GM12875 (cell line): Measurements from ENCODE around the gene TNIK.
"Not testable (repeated sequence)": the region's sequence is repeated elsewhere in the genome, so short reads cannot be mapped to it uniquely, and the experiment has no call there.

Experiments
- H3K4me3 ChIP-seq: one replicate; pipeline ENCODE4 v1.5.1; 2011; ENCODE audit warnings: low read depth, low read length, control low read depth
- TF ChIP-seq, protein P1 (sequence below): IDR thresholded peaks from 2 replicates; pipeline ENCODE4 v1.5.1; 2011; ENCODE audit warnings: low read depth, mild to moderate bottlenecking, control low read depth, inconsistent platforms, low read length, moderate library complexity, borderline replicate concordance; ENCODE audit not compliant: insufficient read depth

TNIK gene

DNA sequence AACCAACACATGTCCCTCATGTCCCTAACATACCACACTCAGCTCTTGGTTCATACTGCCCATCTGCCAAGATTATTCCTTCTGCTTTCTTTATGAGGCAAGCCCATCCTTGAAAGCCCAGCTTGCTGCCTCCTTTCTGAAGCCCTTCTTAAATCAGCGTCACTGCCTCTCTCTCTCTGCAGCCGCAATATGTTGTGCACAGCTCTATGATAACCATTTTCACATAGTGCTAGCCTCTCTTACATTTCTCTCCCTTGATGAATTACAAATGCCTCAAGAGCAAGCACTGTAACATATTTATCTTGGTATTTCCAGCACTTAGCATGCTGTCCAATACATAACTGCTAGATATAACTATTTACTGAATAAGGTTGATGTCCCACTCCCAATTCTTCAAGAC lies 86.5 kb downstream of the TNIK start:
- TF ChIP-seq, protein P1, sequence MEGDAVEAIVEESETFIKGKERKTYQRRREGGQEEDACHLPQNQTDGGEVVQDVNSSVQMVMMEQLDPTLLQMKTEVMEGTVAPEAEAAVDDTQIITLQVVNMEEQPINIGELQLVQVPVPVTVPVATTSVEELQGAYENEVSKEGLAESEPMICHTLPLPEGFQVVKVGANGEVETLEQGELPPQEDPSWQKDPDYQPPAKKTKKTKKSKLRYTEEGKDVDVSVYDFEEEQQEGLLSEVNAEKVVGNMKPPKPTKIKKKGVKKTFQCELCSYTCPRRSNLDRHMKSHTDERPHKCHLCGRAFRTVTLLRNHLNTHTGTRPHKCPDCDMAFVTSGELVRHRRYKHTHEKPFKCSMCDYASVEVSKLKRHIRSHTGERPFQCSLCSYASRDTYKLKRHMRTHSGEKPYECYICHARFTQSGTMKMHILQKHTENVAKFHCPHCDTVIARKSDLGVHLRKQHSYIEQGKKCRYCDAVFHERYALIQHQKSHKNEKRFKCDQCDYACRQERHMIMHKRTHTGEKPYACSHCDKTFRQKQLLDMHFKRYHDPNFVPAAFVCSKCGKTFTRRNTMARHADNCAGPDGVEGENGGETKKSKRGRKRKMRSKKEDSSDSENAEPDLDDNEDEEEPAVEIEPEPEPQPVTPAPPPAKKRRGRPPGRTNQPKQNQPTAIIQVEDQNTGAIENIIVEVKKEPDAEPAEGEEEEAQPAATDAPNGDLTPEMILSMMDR, result no peak
- H3K4me3 ChIP-seq, result no peak overlapping the region

DNA sequence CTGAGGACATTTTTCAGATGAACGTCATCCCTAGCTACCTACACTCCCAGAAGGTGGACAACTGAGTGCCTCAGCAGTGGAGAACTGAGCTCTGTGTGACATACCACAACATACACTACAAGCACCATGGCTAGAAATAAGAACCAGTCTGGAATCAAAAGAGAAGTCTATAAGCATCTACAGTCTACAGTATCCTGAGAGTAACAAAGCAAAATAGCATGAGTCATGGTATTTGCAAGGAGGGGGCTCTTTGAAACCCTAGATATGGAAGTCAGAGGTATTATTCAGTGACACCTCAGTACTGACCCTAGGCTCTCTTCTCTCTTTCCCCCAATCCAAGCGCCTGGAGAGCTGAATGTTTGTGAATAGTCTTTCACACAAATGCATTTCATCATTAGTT lies 87.5 kb downstream of the TNIK start:
- no peak overlapping the region for H3K4me3 ChIP-seq
- TF ChIP-seq, protein P1, result no peak

DNA sequence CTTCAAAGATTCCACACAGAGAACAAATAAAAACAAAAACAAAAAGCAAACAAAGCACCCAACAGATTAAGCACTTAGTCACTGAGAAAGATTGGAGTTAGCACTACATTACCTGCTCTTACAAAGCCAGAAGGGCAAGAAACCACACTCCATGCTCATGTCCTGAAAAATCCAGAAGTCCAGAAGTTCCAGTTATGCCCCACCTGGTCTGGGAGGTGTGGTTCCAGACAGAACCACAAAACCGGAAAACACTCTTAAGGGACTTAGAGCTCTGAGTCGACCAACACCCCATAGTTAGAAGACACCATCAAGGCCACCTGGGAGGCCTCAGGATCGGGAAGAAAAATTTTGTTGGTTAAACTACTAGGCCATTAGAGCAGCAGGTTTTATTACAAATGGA lies 88.9 kb downstream of the TNIK start:
- TF ChIP-seq, protein P1, result no peak
- H3K4me3 ChIP-seq, result no peak overlapping the region

DNA sequence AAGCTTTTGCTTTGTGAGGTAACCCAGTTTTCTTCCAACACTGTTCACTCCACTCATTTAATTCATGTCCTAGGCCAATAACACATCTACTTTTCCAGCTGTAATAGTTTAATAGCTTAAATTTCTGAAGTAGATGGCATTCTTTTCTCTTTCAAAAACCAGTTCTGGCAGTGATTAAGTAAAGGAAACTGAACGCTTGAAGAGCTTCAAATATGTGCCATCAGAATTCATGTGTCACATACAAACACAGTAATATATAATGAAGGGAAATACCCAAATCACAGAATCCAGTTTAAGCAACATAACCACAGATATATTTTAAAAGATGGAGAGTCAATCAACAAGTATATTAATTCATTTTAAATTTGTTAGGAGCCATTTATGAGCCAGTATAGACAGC lies 91.0 kb downstream of the TNIK start:
- no peak overlapping the region for H3K4me3 ChIP-seq
- TF ChIP-seq, protein P1, result no peak

DNA sequence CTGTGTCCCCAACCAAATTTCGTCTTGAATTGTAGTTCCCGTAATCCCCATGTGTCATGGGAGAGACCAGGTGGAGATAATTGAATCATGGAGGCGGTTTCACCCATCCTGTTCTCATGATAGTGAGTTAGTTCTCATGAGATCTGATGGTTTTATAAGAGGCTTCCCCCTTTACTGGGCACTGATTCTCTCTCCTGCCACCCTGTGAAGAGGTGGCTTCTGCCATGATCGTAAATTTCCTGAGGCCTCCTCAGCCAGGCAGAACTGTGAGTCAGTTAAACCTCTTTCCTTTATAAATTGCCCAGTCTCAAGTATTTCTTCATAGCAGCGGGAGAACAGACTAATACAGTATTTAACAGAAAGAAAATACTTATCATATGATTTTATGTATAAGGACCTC lies 93.5 kb downstream of the TNIK start:
- not testable (repeated sequence) for H3K4me3 ChIP-seq

DNA sequence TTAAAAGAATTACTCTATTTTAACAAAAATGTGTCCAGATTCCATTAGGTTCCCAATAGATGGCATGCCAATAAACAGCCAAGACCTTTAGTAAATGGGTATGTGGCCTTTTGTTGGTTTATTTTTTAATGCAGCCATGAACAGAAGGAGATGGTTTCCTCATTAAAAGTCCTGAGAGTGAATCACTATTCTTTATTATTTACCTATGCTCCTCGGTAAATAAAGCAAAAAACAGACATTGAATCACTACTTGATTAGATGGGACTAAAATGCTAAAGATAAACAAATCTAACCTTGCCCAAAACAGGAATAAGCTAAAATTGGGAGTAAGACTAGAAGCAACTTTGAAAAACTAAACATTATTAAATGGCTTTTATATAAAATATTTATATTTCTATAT lies 94.2 kb downstream of the TNIK start:
- TF ChIP-seq, protein P1, result no peak
- no peak overlapping the region for H3K4me3 ChIP-seq

DNA sequence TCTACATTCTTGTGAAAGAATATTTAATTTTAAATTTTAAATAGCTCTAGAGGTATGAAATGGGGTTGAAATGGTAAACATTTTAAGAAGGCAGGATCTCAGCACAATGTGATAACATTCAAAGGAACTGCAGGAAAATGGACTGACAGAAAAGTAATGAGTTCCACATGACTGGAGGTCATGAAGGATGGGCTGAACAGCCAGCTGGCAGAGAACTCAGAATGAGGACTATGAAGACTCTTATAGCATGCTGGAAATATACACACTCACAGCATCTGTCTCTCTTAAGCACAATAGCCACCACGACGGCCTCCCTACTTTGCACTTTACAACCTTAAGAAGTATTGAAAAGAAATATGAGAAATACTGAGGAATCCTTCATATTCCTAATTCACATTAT lies 94.7 kb downstream of the TNIK start:
- TF ChIP-seq, protein P1, result no peak
- H3K4me3 ChIP-seq, result no peak overlapping the region

DNA sequence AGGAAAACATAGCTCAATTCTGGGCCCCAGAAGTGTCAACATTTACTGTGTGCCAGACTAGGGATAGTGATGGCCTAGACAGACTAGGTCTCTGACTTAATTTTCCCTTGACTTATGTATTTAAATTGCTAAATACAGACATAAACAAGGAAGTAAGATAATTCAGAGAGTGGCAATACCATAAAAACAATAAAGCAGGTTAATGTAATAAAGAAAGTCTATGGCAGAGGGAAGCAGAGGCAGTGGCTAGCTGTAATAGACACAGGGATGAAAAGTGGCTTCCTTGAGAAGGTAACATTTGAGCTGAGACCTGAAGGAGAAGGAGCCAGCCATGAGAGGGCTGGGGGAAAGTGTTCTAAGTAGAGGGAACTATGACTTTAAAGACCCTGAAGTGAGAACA lies 95.7 kb downstream of the TNIK start:
- no peak overlapping the region for H3K4me3 ChIP-seq
- TF ChIP-seq, protein P1, result no peak
